ENCODE results near the gene LANCL1. TPM values are rescaled to one million over a fixed set of nuclear protein-coding genes. Genes with fewer than 3 reads are reported as not detected.

Gene LANCL1
- total RNA-seq, 2 donors from 2014 or later = 68.4 to 88.1 TPM

DNA sequence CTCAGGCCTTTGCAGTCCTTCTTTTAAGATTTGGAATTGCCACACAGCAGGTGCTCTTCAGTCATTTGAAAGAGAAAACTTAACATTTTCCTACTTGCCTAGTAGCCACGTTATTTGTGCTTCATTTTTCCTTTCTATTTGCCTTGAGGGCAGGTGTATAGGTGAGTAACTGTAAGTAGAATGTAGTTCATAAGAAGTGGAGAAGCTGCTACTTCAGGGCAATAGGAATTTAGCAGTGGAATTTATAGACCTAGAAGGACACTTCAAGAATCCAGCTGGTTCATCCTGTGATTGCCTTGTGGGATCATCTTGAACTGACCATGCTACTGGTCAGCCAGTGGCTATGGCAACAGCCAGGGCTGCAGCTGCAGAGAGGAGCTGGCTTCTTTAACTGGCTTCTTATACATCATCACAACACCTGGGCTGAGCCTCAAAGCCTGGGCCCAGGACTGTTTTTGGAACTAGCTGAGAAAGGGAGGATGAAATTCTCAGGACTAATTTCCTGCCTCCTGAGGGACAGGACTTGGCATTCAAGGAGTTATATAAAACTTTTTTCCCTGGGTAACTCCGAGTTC, 5.1 kb upstream of the LANCL1 start:
- no peaks in the 10 kb centered on the region for H3K27me3 ChIP-seq (ENCODE audit: control insufficient read depth, insufficient read depth, low read length, poor library complexity, severe bottlenecking)
- 64% methylated on average over 2 of the region's 2 CpGs; no CpG with 5 or more reads in 1 of the 2 experiments for WGBS, 2 experiments (ENCODE audit: insufficient coverage in 1 of 2, insufficient read length in 1 of 2)
- no peak for TF ChIP-seq CTCF (conservative IDR thresholded peaks at IDR 0.05)

DNA sequence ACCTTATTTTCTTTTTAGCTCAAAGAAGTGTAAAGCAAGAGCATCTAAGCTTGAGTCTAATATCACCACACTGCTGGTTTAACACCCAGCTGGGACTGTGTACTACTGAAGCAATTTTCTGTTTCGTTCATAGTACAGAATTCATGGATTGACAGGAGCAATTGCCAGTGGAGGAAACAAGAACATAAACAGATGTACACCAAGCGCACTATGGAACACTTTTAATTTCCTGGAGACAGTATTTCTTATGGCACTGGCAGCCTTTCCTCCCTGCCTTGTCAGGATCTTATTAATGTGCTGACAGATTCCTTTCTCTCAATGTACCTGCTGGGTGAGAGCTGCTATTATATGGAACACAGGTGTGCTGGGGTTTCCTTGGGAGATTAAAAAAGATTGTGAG, 4.2 kb upstream of the LANCL1 start:
- no peak overlapping the region for H3K4me3 Mint-ChIP-seq
- no peak for TF ChIP-seq CTCF (conservative IDR thresholded peaks at IDR 0.05)
- Histone ChIP-seq H3K9ac (ENCODE audit: extremely low read depth, low read length, poor library complexity, severe bottlenecking) (no peak overlapping the region), H3K9me3 (ENCODE audit: control insufficient read depth, low read length) (peaks cover 14% of the 10 kb centered on the region), H3K4me1 (ENCODE audit: control insufficient read depth, insufficient read depth, low read length) (no peaks in the 10 kb centered on the region), H3K27ac (ENCODE audit: low read depth, low read length) (no peak overlapping the region), H3K27me3 (ENCODE audit: control insufficient read depth, insufficient read depth, low read length, poor library complexity, severe bottlenecking) (no peaks in the 10 kb centered on the region), H3K4me3 (ENCODE audit: low read length) (no peak overlapping the region), H3K36me3 (ENCODE audit: control insufficient read depth, insufficient read depth, low read length) (no peaks in the 10 kb centered on the region)
- H3K4me1 Mint-ChIP-seq = peaks cover 8% of the 10 kb centered on the region
- DNase-seq = no peak
- peaks cover 12% of the 10 kb centered on the region for H3K9me3 Mint-ChIP-seq
- H3K27ac Mint-ChIP-seq = no peak overlapping the region
- H3K27me3 Mint-ChIP-seq (ENCODE audit: insufficient read depth) = no peaks in the 10 kb centered on the region
- 94 to 95% methylated on average over 2 of the region's 2 CpGs for WGBS, 2 experiments (ENCODE audit: insufficient coverage in 1 of 2, insufficient read length in 1 of 2)
- no peaks in the 10 kb centered on the region for H3K36me3 Mint-ChIP-seq (ENCODE audit: low read depth)

More for the DNA sequence above, 5.1 kb upstream of the LANCL1 start:
- no peaks in the 10 kb centered on the region for H3K27me3 Mint-ChIP-seq (ENCODE audit: insufficient read depth)
- no peak overlapping the region for H3K9ac ChIP-seq (ENCODE audit: extremely low read depth, low read length, poor library complexity, severe bottlenecking)
- no peak for DNase-seq
- H3K27ac Mint-ChIP-seq = no peak overlapping the region
- H3K36me3 Mint-ChIP-seq (ENCODE audit: low read depth) = no peaks in the 10 kb centered on the region
- no peak overlapping the region for H3K27ac ChIP-seq (ENCODE audit: low read depth, low read length)
- H3K4me1 ChIP-seq (ENCODE audit: control insufficient read depth, insufficient read depth, low read length) = no peaks in the 10 kb centered on the region
- H3K4me3 Mint-ChIP-seq = no peak overlapping the region
- H3K4me1 Mint-ChIP-seq = peaks cover 8% of the 10 kb centered on the region
- peaks cover 12% of the 10 kb centered on the region for H3K9me3 Mint-ChIP-seq
- no peak overlapping the region for H3K4me3 ChIP-seq (ENCODE audit: low read length)
- H3K9me3 ChIP-seq (ENCODE audit: control insufficient read depth, low read length) = peaks cover 14% of the 10 kb centered on the region
- no peaks in the 10 kb centered on the region for H3K36me3 ChIP-seq (ENCODE audit: control insufficient read depth, insufficient read depth, low read length)

DNA sequence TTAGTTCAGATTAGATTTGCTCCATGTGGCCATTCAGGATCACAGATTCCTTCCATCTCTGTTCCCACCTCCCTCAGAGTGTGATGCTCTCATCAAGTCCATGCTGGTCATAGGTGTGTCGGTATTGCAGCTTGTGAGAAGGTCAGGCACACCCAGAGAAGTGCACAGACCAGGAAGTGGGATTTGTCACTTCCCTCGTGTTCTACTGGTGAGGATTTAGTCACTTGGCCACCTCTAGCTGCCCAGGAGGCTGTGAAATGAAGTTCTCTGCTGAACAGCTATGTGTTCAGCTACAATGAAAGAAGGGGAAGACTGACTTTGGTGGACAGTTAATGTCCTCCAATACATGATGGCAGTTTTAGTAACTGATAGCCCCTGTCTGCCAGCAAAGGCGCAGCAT, 3.5 kb upstream of the LANCL1 start:
- no peaks in the 10 kb centered on the region for H3K27me3 ChIP-seq (ENCODE audit: control insufficient read depth, insufficient read depth, low read length, poor library complexity, severe bottlenecking)
- Mint-ChIP-seq H3K9me3 (peaks cover 10% of the 10 kb centered on the region), H3K27ac (no peak overlapping the region), H3K27me3 (ENCODE audit: insufficient read depth) (no peaks in the 10 kb centered on the region), H3K4me3 (no peak overlapping the region), H3K4me1 (peaks cover 13% of the 10 kb centered on the region), H3K36me3 (ENCODE audit: low read depth) (no peaks in the 10 kb centered on the region)
- H3K9ac ChIP-seq (ENCODE audit: extremely low read depth, low read length, poor library complexity, severe bottlenecking) = no peak overlapping the region
- H3K4me1 ChIP-seq (ENCODE audit: control insufficient read depth, insufficient read depth, low read length) = no peaks in the 10 kb centered on the region
- H3K4me3 ChIP-seq (ENCODE audit: low read length) = no peak overlapping the region
- DNase-seq = no peak
- H3K9me3 ChIP-seq (ENCODE audit: control insufficient read depth, low read length) = peaks cover 14% of the 10 kb centered on the region
- peak; percentile 28 for TF ChIP-seq CTCF (conservative IDR thresholded peaks at IDR 0.05)
- no peaks in the 10 kb centered on the region for H3K36me3 ChIP-seq (ENCODE audit: control insufficient read depth, insufficient read depth, low read length)
- WGBS, 2 experiments (ENCODE audit: insufficient coverage in 1 of 2, insufficient read length in 1 of 2) = 78 to 89% methylated on average over 2 to 3 of the region's 3 CpGs
- H3K27ac ChIP-seq (ENCODE audit: low read depth, low read length) = no peak overlapping the region
